ENCODE data around the gene TMEM259. TPM values are rescaled to one million over a fixed set of nuclear protein-coding genes. Genes with fewer than 3 reads are reported as not detected.
A peak's percentile ranks its signal among the peaks of the same experiment; 100 is the strongest.

Gene TMEM259
- total RNA-seq, 1 donor from 2014 or later: 157 TPM

GRCh38 chr19:990746-991145, 30.2 kb downstream of the TMEM259 start:
- no peak for DNase-seq (ENCODE audit: extremely low spot score, unreplicated experiment)
- H3K27me3 Mint-ChIP-seq (ENCODE audit: unreplicated experiment): no peaks in the 10 kb centered on the region

GRCh38 chr19:990119-990571, 30.8 kb downstream of the TMEM259 start:
- Mint-ChIP-seq H3K27ac (ENCODE audit: unreplicated experiment) (no peak overlapping the region), H3K4me3 (ENCODE audit: unreplicated experiment) (no peak overlapping the region), H3K36me3 (ENCODE audit: unreplicated experiment) (peaks cover 19% of the 10 kb centered on the region), H3K4me1 (ENCODE audit: unreplicated experiment) (peaks cover 9% of the 10 kb centered on the region), H3K9me3 (ENCODE audit: unreplicated experiment) (no peaks in the 10 kb centered on the region), H3K27me3 (ENCODE audit: unreplicated experiment) (no peaks in the 10 kb centered on the region)
- TF ChIP-seq CTCF (IDR thresholded peaks at IDR 0.05): no peak
- DNase-seq (ENCODE audit: extremely low spot score, unreplicated experiment): no peak

More at GRCh38 chr19:990746-991145, 30.2 kb downstream of the TMEM259 start:
- TF ChIP-seq CTCF (IDR thresholded peaks at IDR 0.05): no peak
- H3K27ac Mint-ChIP-seq (ENCODE audit: unreplicated experiment): no peak overlapping the region
- no peak overlapping the region for H3K4me3 Mint-ChIP-seq (ENCODE audit: unreplicated experiment)
- H3K4me1 Mint-ChIP-seq (ENCODE audit: unreplicated experiment): peaks cover 4% of the 10 kb centered on the region
- no peaks in the 10 kb centered on the region for H3K9me3 Mint-ChIP-seq (ENCODE audit: unreplicated experiment)
- peaks cover 18% of the 10 kb centered on the region for H3K36me3 Mint-ChIP-seq (ENCODE audit: unreplicated experiment)

GRCh38 chr19:989381-990081, 31.4 kb downstream of the TMEM259 start:
- H3K4me1 Mint-ChIP-seq (ENCODE audit: unreplicated experiment): peaks cover 14% of the 10 kb centered on the region
- DNase-seq (ENCODE audit: extremely low spot score, unreplicated experiment): no peak
- no peak overlapping the region for H3K4me3 Mint-ChIP-seq (ENCODE audit: unreplicated experiment)
- H3K9me3 Mint-ChIP-seq (ENCODE audit: unreplicated experiment): no peaks in the 10 kb centered on the region
- TF ChIP-seq CTCF (IDR thresholded peaks at IDR 0.05): peak; percentile 42
- no peaks in the 10 kb centered on the region for H3K27me3 Mint-ChIP-seq (ENCODE audit: unreplicated experiment)
- H3K36me3 Mint-ChIP-seq (ENCODE audit: unreplicated experiment): peaks cover 19% of the 10 kb centered on the region
- H3K27ac Mint-ChIP-seq (ENCODE audit: unreplicated experiment): no peak overlapping the region

GRCh38 chr19:988510-988909, 32.4 kb downstream of the TMEM259 start:
- TF ChIP-seq CTCF (IDR thresholded peaks at IDR 0.05): no peak
- H3K9me3 Mint-ChIP-seq (ENCODE audit: unreplicated experiment): no peaks in the 10 kb centered on the region
- peaks cover 19% of the 10 kb centered on the region for H3K36me3 Mint-ChIP-seq (ENCODE audit: unreplicated experiment)
- no peaks in the 10 kb centered on the region for H3K27me3 Mint-ChIP-seq (ENCODE audit: unreplicated experiment)
- no peak overlapping the region for H3K4me3 Mint-ChIP-seq (ENCODE audit: unreplicated experiment)
- no peak for DNase-seq (ENCODE audit: extremely low spot score, unreplicated experiment)
- no peak overlapping the region for H3K27ac Mint-ChIP-seq (ENCODE audit: unreplicated experiment)
- H3K4me1 Mint-ChIP-seq (ENCODE audit: unreplicated experiment): peaks cover 19% of the 10 kb centered on the region

GRCh38 chr19:988081-988480, 32.8 kb downstream of the TMEM259 start:
- Mint-ChIP-seq H3K36me3 (ENCODE audit: unreplicated experiment) (peaks cover 19% of the 10 kb centered on the region), H3K9me3 (ENCODE audit: unreplicated experiment) (no peaks in the 10 kb centered on the region), H3K27ac (ENCODE audit: unreplicated experiment) (no peak overlapping the region), H3K27me3 (ENCODE audit: unreplicated experiment) (no peaks in the 10 kb centered on the region), H3K4me3 (ENCODE audit: unreplicated experiment) (no peak overlapping the region), H3K4me1 (ENCODE audit: unreplicated experiment) (peaks cover 19% of the 10 kb centered on the region)
- DNase-seq (ENCODE audit: extremely low spot score, unreplicated experiment): no peak
- TF ChIP-seq CTCF (IDR thresholded peaks at IDR 0.05): no peak
